ENCODE data around the gene SREBF1.
A peak's percentile ranks its signal among the peaks of the same experiment; 100 is the strongest.

SREBF1 gene

DNA sequence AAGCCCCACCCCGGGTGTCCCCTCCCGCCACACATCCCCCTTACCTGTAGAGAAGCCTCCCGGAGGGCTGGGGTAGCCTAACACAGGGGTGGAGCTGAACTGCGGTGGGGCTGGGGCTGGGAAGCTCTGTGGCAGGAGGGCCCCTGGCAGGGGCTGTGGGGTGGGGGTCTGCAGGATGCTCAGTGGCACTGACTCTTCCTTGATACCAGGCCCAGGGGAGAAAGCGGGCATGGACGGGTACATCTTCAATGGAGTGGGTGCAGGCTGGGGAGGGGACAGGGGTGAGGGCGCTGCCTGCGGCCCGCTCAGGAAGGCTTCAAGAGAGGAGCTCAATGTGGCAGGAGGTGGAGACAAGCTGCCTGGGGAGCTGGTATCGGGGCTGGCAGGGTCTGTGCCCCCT, 16.7 kb downstream of the SREBF1 start:
- in situ Hi-C loops (cut with MboI; ENCODE audit: low pct_unique_long_range_greater_than_20kb, low sequenced_read_pairs, unreplicated experiment) = no loop called here
- TF ChIP-seq, protein P1, sequence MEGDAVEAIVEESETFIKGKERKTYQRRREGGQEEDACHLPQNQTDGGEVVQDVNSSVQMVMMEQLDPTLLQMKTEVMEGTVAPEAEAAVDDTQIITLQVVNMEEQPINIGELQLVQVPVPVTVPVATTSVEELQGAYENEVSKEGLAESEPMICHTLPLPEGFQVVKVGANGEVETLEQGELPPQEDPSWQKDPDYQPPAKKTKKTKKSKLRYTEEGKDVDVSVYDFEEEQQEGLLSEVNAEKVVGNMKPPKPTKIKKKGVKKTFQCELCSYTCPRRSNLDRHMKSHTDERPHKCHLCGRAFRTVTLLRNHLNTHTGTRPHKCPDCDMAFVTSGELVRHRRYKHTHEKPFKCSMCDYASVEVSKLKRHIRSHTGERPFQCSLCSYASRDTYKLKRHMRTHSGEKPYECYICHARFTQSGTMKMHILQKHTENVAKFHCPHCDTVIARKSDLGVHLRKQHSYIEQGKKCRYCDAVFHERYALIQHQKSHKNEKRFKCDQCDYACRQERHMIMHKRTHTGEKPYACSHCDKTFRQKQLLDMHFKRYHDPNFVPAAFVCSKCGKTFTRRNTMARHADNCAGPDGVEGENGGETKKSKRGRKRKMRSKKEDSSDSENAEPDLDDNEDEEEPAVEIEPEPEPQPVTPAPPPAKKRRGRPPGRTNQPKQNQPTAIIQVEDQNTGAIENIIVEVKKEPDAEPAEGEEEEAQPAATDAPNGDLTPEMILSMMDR (IDR thresholded peaks at IDR 0.05; ENCODE audit: extremely low read depth, insufficient read depth, missing control alignments) = no peak

DNA sequence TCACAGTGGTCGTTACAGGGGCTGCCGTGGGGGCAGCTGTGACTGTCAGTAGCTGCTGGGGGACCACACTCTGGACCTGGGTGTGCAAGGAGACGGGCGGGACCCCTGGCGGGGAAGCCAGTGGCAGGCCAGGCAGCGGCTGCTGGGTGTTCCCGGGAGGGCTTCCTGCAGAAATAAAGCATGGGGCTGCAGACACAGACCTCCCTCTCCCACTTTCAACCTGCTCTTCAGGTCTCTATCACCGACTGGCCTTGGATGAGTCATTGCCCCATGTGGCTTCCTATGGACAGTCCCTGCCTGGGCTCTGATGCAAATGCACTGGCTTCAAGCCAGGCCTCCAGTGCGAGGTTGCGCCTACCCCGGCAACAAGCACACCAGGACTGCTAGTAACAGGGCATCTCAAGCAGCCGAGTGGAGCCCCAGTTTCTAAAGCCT, 17.2 kb downstream of the SREBF1 start:
- in situ Hi-C loops (cut with MboI; ENCODE audit: low pct_unique_long_range_greater_than_20kb, low sequenced_read_pairs, unreplicated experiment) = no loop called here
- TF ChIP-seq, protein P1 (IDR thresholded peaks at IDR 0.05; ENCODE audit: extremely low read depth, insufficient read depth, missing control alignments) = no peak

More for the DNA sequence above, 16.7 kb downstream of the SREBF1 start:
- no peak for DNase-seq (ENCODE audit: low spot score)

DNA sequence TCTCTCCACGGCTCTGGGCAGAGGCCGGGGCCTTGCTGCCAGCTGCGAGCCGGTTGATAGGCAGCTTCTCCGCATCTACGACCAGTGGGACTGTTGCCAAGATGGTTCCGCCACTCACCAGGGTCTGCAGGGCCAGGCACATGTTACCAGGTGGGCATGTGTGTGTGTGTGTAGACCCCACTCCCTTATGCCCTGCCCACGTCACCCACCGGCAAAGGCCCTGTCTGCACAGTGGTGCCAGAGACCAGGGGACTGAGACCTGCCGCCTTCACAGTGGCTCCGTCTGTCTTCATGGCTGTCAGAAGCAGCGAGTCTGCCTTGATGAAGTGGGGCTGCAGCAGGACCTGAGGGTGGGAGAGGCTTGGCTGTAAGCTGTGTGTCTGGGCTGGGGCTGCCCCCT, 17.7 kb downstream of the SREBF1 start:
- no peak for DNase-seq (ENCODE audit: low spot score)
- TF ChIP-seq, protein P1 (IDR thresholded peaks at IDR 0.05; ENCODE audit: extremely low read depth, insufficient read depth, missing control alignments) = no peak
- in situ Hi-C loops (cut with MboI; ENCODE audit: low pct_unique_long_range_greater_than_20kb, low sequenced_read_pairs, unreplicated experiment) = no loop called here

More for the DNA sequence above, 17.2 kb downstream of the SREBF1 start:
- peak; percentile 93 for DNase-seq (ENCODE audit: low spot score)

DNA sequence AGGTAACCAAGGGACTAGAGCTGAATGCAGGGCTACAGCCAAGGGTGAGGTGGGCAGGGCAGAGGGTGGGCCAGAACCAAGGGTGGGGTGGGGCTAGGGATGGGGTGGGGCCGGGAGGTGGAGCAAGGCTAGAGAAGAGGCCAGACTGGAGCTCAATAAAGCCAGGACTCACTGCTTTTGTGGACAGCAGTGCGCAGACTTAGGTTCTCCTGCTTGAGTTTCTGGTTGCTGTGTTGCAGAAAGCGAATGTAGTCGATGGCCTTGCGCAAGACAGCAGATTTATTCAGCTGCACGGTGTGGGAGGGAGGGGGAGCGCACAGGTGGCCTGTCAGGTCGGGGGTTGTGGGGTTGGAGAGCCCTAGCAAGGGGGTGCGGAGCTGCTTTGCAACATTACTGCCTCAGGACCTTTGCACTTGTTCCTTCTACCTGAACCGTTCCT, 18.7 kb downstream of the SREBF1 start:
- DNase-seq (ENCODE audit: low spot score) = no peak
- in situ Hi-C loops (cut with MboI; ENCODE audit: low pct_unique_long_range_greater_than_20kb, low sequenced_read_pairs, unreplicated experiment) = no loop called here
- TF ChIP-seq, protein P1 (IDR thresholded peaks at IDR 0.05; ENCODE audit: extremely low read depth, insufficient read depth, missing control alignments) = no peak

DNA sequence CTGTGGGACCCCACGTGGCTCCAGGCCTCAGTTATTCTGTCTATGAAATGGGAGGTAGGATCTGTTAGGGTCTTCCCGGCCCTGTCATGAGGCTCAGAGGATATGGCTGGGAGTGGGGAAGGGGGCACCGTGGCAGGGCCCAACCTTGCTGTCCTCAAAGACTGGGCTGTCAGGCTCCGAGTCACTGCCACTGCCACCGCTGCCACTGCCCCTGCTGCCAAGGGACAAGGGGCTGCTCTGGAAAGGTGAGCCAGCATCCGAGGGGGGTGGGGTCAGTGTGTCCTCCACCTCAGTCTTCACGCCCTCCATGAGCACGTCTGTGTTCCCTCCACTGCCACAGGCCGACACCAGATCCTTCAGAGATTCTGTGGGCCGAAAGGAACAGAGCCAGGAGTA, 19.2 kb downstream of the SREBF1 start:
- TF ChIP-seq, protein P1 (IDR thresholded peaks at IDR 0.05; ENCODE audit: extremely low read depth, insufficient read depth, missing control alignments) = no peak
- DNase-seq (ENCODE audit: low spot score) = no peak
- in situ Hi-C loops (cut with MboI; ENCODE audit: low pct_unique_long_range_greater_than_20kb, low sequenced_read_pairs, unreplicated experiment) = no loop called here

DNA sequence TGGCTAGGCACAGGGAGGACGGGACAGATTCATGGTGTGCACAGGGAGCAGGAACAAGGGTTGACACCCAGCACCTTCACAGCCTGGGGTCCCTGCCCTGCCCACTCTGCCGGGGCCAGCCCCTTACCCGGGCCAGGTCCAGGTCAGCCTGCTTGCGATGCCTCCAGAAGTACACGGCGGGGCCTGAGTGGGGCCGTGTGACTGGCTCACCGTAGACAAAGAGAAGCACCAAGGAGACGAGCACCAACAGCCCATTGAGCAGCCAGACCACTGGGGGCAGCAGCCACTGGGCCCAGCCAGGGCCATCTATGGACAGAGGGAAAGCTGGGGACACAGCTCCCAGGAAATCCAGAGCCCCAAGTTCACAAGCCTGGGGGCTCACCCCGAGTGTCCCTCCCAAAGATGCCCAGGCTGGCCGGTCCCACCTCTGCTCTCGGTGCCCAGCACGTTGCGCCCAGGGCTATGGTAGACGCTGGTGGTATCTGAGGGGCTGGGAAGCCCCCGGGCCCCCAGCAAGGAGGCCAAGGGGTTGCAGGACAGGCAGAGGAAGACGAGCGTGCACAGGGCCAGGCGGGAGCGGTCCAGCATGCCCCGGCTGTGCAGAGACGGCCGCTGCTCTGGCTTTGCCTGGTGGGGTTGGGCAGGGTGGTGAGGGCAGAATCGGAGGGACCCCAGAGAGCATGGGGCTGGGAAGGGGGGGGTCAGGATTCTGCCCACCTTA, 19.8 kb downstream of the SREBF1 start:
- no peak for DNase-seq (ENCODE audit: low spot score)
- in situ Hi-C loops (cut with MboI; ENCODE audit: low pct_unique_long_range_greater_than_20kb, low sequenced_read_pairs, unreplicated experiment) = no loop called here

More for the DNA sequence above, 19.8 kb downstream of the SREBF1 start:
- TF ChIP-seq, protein P1 (IDR thresholded peaks at IDR 0.05; ENCODE audit: extremely low read depth, insufficient read depth, missing control alignments) = no peak
